Choroid plexus epithelial cell (primary cell): ENCODE measurements around the gene IRF9.

Experiments
- DNase-seq: peaks from one replicate; pipeline ENCODE4 v3.0.0-alpha.2; 2010; ENCODE audit warnings: low read depth
- H3K4me3 ChIP-seq: 2 replicates; pipeline ENCODE4 v1.5.1; 2011; ENCODE audit warnings: low read depth, mild to moderate bottlenecking, control low read depth, low read length, moderate library complexity
- TF ChIP-seq, protein P1 (sequence below): conservative IDR thresholded peaks from 2 replicates; pipeline ENCODE4 v1.5.1; 2011; ENCODE audit warnings: low read depth, mild to moderate bottlenecking, control low read depth, inconsistent platforms, low read length, moderate library complexity

IRF9 gene

DNA sequence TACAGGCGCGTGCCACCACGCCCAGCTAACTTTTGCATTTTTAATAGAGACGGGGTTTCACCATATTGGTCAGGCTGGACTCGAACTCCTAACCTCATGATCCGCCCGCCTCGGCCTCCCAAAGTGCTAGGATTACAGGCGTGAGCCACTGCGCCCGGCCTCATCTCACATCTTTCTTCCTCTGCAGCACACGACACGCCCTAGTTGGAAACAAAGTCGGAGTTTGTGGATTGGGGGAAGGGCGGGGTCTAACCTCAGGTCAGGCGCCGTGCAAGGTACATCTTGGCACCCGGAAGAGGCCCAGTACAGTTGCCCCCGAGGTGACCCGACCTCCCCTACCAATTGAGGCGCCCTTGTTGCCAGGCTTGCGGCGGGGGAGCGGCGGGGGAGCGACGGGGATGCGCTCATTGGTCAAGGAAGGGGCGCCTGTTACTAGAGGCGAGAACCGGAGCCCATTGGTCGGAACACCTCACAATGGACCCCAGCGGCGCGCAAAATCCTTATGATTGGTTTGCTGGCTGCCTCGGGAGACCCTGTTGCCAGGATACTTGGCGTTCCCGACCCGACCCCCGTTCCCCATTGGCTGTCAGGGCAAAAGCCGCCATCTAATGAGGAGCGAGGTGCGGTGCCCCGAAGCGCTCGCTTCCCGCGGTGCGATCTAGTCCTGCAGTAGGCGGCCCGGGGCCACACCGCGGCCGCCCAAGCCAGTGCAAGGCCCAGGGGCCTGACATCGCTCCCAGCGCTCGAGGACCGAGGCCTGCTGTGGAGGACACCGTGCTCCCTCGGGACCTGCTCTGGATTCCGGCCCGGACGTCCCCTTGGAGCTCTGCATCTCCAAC is 10.6 kb downstream of the IRF9 start, which contains the start of gene REC8:
Gene REC8 (plus strand): TSS at position 659 of the 839 bp plus-strand sequence. CDS start 473 bp downstream, outside the sequence.
- H3K4me3 ChIP-seq: peak within 1 kb of the TSS; percentile 73
- TF ChIP-seq, protein P1, sequence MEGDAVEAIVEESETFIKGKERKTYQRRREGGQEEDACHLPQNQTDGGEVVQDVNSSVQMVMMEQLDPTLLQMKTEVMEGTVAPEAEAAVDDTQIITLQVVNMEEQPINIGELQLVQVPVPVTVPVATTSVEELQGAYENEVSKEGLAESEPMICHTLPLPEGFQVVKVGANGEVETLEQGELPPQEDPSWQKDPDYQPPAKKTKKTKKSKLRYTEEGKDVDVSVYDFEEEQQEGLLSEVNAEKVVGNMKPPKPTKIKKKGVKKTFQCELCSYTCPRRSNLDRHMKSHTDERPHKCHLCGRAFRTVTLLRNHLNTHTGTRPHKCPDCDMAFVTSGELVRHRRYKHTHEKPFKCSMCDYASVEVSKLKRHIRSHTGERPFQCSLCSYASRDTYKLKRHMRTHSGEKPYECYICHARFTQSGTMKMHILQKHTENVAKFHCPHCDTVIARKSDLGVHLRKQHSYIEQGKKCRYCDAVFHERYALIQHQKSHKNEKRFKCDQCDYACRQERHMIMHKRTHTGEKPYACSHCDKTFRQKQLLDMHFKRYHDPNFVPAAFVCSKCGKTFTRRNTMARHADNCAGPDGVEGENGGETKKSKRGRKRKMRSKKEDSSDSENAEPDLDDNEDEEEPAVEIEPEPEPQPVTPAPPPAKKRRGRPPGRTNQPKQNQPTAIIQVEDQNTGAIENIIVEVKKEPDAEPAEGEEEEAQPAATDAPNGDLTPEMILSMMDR: no peak
- DNase-seq: peak; percentile 99

DNA sequence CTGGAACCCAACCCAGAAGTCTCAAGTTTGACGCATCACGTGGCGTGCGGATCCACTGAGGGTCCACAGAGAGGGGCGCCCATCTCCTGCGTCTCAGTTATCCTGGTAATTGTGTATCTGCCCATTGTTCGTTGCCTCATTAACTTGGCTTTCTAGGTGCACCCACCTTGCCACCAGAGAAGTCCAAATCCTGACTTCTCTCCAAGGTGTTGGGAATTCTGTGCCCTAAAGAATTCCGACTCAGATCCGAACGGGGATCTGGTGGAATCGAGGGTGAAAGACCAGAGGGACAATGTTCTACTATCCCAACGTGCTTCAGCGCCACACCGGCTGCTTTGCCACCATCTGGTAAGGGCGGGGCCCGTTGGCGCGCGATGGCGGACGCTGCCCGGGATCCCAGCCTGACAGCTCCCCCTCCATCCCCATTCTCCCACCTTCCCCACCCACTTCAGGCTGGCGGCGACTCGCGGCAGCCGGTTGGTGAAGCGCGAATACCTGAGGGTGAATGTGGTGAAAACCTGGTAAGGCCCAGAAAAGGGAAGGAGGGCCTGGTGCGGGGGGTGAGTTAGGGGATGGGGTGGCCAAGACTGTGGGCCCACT is 11.3 kb downstream of the IRF9 start:
- H3K4me3 ChIP-seq: peak overlapping the region; percentile 73
- DNase-seq: no peak
- TF ChIP-seq, protein P1: no peak

DNA sequence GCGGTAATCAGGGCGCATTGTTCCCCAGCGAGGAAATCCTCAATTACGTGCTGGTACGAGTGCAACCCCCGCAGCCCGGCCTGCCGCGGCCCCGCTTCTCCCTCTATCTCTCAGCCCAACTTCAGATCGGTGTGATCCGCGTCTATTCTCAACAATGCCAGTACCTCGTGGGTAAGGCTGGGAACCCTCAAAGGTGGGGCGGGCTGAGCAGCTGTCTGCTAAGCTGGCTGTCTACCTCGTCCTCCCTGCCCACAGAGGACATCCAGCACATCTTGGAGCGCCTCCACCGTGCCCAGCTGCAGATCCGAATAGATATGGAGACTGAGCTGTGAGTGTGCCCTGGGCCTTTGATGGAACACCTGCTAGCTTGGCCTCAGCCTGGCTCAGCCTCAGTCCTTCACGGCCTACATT is 11.8 kb downstream of the IRF9 start:
- TF ChIP-seq, protein P1: no peak
- no peak for DNase-seq
- H3K4me3 ChIP-seq: peak overlapping the region; percentile 73

DNA sequence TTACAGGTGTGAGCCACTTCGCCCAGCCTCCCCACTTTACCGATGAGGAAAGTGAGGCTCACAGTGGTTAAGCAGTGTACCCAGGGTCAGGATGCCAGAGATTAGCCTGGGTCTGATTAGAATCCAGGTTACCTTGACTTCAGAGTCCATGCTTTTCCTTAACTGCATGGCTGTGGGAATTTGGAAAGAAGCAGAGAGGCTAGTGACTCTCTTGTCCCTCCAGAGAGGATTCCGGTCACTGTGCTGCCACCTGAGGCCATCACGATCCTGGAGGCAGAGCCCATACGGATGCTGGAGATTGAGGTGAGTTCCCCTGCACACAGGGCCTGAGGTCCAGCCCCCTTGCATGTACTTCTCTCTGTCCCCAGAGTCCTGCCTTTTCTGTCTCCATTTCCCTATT is 15.5 kb downstream of the IRF9 start:
- no peak overlapping the region for H3K4me3 ChIP-seq
- no peak for DNase-seq
- TF ChIP-seq, protein P1: no peak

DNA sequence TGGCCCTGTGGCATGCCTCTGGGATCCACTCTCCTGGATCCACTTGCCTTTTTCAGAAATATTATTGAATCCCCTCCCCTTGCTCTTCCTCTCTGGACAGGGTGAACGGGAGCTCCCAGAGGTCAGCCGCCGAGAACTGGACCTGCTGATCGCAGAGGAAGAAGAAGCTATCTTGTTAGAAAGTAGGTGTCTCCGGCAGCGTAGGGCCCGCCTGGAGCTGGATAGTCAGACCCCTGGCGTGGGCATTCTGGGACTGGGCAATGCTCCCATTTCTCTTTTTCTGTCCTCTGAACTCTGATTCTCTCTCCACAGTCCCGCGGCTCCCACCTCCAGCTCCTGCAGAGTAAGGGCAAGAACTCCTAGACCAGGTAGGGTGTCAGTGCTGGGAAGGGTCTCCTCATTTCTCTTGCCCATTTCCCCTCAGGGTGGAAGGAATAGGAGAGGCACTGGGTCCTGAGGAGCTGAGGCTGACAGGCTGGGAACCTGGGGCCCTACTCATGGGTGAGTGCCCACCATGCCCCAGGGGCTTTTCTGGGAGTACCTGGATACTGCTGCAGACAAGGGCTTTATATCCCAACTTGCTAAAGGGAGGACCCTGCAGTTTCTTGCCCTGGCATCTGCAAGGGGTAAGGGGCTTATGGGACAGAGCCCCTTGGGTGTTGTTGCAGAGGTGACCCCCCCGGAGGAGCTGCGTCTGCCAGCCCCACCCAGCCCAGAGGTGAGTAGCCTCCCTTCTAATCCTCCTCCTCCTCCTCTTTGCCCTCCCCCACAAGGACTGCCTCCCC is 16.2 kb downstream of the IRF9 start:
- no peak overlapping the region for H3K4me3 ChIP-seq
- TF ChIP-seq, protein P1: no peak
- DNase-seq: no peak

DNA sequence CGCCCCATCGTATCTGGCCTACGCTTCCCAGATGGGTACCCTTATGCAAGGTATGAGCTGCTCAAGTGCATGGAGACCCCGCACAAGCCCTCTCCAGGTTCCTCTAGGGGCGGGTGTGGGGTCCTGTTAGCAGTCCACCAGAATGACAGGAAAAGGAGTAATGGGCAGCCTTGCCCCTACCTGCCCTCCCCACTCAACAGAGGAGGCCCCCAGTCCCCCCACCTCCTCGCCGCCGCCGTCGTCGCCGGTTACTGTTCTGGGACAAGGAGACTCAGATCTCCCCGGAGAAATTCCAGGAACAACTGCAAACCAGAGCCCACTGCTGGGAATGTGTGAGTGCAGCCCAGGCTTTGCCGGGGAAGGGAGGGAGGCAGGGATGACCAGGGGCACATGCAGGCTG is 16.8 kb downstream of the IRF9 start:
- no peak overlapping the region for H3K4me3 ChIP-seq
- TF ChIP-seq, protein P1: no peak
- no peak for DNase-seq
